WI38 (cell line): ENCODE measurements around the gene CD8A.

Experiments used
- H3K4me3 ChIP-seq: 2 replicates; pipeline ENCODE4 v1.5.1; 2011; ENCODE audit warnings: low read depth, mild to moderate bottlenecking, control low read depth, low read length
- TF ChIP-seq, protein P1 (sequence below): IDR thresholded peaks from 2 replicates; pipeline ENCODE4 v1.5.1; 2012; ENCODE audit warnings: low read depth, mild to moderate bottlenecking, control low read depth, low read length

The CD8A gene

DNA sequence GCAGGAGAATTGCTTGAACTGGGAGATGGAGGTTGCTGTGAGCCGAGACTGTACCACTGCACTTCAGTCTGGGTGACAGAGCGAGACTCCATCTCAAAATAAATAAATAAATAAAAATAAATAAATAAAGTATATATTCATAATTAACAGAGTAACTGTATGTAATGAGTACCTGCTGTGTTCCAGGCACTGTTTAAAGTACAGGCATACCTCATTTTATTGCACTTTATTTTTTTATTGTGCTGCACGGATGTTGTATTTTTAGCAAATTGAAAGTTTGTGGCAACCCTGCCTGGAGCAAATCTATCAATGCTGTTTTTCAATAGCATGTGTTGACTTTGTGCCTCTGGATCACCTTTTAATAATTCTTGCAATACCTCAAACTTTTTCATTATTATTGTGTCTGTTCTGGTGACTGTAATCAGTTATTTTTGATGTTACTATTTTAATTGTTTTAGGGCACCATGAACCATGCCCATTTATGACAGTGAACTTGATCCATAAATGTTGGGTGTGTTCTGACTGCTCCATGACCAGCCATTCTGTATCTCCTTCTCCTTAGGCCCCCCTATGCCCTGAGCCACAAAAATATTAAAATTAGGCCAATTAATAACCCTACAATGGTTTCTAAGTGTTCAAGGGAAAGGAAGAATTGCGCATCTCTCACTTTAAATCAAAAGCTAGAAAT lies 27.5 kb upstream of the CD8A start:
- TF ChIP-seq, protein P1, sequence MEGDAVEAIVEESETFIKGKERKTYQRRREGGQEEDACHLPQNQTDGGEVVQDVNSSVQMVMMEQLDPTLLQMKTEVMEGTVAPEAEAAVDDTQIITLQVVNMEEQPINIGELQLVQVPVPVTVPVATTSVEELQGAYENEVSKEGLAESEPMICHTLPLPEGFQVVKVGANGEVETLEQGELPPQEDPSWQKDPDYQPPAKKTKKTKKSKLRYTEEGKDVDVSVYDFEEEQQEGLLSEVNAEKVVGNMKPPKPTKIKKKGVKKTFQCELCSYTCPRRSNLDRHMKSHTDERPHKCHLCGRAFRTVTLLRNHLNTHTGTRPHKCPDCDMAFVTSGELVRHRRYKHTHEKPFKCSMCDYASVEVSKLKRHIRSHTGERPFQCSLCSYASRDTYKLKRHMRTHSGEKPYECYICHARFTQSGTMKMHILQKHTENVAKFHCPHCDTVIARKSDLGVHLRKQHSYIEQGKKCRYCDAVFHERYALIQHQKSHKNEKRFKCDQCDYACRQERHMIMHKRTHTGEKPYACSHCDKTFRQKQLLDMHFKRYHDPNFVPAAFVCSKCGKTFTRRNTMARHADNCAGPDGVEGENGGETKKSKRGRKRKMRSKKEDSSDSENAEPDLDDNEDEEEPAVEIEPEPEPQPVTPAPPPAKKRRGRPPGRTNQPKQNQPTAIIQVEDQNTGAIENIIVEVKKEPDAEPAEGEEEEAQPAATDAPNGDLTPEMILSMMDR, result no peak
- no peak overlapping the region for H3K4me3 ChIP-seq

GRCh38 chr2:86815611-86816010 lies 24.9 kb upstream of the CD8A start:
- TF ChIP-seq, protein P1, result no peak

GRCh38 chr2:86809481-86810121 lies 18.9 kb upstream of the CD8A start:
- H3K4me3 ChIP-seq, result no peak overlapping the region
- TF ChIP-seq, protein P1, result no peak

More at GRCh38 chr2:86815611-86816010, 24.9 kb upstream of the CD8A start:
- no peak overlapping the region for H3K4me3 ChIP-seq

GRCh38 chr2:86808315-86809161 lies 17.8 kb upstream of the CD8A start:
- TF ChIP-seq, protein P1, result peak; percentile 69
- H3K4me3 ChIP-seq, result no peak overlapping the region

DNA sequence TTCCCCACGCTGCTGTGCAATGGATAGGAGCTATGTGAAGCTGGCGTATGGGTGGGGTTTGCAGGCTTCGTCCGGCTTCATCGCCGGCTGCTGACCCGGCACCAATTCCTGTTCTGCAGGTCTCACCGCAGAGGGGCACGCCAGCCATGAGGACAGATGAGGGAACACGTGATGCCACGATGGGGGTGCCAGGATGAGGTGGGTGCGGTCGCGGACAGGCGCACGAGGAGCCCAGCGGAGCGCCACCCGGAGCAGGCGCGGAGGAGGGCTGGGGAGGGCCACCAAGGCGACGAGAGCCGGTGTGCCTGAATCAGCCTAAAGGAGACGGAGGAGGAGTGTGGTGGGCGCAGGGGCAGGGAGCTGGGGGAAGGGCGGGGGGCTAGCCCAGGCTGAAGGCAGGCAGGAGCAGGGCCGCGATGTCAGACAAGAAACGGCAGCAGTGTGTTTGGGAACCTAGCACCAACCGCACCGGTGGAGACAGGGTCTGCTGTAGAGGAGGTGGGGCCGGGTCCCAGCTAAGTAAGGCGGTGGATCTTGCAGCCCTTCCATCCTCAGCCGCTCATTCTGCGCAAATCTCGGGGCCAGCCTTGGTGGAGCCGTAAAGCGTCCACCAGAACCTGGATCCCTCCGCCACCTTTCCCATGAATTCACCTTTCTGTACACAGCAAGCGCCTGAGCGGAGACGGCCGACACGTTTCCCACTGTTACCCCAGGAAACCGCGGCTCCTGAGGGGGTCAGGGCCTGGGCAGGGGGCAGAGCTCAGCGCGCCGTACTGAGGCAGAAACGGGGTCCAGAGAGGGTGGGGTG lies 17.0 kb upstream of the CD8A start:
- TF ChIP-seq, protein P1, result no peak
- peak overlapping the region; percentile 8 for H3K4me3 ChIP-seq

DNA sequence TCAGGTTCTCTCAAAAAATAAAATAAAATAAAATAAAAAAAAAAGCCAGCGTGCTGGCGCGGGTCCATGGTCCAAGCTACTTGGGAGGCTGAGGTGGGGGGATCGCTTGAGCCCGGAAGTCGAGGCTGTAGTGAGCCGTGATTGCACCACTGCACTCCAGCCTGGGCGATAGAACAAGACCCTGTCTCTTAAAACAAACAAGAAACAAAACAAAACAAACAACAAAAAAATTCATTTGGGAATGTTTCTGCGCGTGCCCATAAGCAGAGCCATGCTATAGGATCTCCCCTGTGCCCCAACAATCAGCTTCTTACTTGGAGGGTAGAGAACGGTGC lies 16.4 kb upstream of the CD8A start:
- peak overlapping the region; percentile 8 for H3K4me3 ChIP-seq
- TF ChIP-seq, protein P1, result no peak
